ENCODE results near the gene RAB44.
"Not testable (repeated sequence)": the region's sequence is repeated elsewhere in the genome, so short reads cannot be mapped to it uniquely, and the experiment has no call there.

Gene RAB44

DNA sequence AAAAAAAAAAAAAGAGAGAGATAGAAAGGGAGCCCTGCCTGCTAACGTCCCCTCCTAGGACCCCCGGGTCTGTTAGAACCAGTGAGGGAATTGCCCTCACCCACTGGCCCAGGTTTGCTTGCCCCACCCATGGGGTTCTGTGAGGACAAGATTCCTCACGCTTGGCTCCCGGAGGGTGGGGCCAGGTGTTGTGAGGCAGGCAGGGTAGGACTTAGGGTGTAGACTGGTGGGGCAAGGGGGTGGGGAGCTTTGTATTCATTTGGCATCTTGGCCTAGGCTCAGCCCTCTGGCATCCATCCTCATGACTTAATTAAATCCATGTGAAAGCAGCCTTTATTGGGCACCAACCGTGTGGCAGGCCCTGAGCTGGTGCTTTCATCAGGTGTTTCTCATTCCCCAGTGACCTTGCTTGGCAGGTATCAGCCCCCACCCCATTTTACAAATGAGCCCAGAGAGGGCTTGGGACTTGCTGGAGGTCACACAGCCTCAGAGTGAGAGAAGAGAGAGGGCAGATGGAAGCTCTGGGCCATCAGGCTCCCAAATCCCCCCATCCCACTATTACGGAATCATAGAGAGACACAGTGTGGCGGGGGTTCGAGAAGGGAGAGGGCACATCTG, 19.0 kb downstream of the RAB44 start:
- DNase-seq, result no peak

DNA sequence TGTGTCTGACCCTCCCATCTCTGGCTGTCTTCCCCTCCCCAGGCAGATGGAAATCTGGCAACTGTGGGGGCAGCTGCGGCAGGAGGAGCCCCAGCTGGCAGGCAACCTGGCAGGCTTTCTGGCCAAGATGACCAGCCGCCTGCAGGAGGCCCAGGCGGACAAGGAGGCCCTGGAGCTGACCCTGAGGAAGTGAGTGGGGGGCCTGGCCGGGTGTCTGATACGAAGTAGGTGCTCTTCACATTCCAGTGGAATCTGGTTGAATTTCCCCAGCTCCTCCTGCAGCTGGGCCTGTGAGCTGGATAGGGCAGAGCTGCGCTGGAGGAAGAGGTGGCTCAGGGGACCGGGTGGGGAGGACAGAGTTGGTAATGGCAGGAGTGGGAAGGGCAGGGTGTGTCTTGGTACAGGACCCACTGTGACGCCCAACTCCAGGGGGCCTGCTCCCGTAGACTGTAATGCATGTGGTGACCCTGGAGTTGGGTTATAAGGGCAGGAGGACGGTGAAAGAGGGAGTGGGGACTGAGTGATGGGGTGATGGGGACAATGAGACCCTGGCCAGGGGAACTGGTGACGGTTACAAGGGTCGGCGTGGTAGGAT, 19.7 kb downstream of the RAB44 start:
- DNase-seq, result no peak

DNA sequence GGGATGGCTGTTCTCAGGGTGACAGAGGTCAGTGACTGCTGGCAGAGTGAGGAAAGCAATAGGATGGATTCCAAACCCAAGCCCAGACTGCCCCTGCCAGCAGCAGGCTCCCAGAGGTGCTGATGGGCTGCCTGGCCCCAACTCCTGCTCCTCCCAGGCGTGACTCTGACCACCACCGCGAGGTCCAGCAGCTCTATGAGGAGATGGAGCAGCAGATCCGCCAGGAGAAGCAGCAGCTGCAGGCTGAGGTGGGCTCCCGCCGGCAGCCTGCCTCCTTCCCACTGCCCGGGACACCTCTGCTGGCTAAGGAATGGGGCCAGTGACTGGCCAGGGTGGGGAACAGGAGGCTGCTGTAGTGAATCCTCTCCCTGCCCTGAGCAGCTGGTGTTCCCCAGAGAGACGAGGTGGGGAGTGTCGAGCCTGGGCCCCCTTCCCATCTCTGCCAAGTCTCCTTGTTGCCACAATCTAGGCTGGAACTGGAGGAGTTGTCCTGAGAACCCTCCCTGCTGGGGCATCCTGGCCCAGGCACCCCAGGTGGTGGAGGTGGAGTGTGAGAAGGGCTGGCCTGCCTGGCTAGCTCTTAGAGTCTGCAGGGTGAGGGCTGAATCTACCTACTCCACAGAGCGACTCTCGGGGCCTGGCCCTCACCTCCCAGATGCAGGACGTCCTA, 20.4 kb downstream of the RAB44 start:
- no peak for DNase-seq

DNA sequence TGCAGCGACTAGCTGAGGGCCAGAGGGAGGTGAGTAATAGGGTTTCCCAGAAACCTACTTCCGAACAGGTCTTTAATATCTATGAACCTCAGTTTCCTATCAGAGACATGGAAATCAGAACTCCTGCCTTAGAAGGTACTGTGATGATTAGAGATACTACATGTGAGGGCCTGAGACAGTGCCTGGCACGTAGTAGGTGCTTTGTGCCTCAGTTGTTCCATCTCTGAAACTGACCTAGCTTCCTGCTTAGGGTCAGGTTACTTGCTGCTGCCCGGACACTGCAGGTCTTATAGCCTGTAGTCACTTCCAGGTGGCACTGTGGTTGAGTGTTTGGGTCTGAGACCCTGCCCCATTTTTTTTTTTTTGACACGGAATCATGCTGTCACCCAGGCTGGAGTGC, 20.9 kb downstream of the RAB44 start:
- DNase-seq, result no peak

DNA sequence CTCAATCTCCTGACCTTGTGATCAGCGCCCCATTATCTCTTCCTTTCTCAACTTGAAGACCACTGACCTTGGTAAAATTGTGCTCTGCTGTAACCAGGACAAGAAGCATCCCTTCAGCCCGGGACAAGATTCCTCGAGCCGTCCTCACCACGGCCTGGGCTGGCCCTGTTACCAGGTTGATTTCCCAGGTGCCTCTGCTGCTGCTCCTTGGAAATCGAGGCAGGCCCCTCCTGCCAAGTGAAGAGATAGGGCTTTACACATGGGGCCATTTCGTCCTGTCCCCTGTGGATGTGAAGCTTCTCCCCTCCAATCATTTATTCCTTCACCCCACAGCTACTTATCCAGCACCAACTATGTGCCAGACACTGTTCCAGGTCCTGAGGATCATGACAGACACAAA, 21.5 kb downstream of the RAB44 start:
- DNase-seq, result no peak

DNA sequence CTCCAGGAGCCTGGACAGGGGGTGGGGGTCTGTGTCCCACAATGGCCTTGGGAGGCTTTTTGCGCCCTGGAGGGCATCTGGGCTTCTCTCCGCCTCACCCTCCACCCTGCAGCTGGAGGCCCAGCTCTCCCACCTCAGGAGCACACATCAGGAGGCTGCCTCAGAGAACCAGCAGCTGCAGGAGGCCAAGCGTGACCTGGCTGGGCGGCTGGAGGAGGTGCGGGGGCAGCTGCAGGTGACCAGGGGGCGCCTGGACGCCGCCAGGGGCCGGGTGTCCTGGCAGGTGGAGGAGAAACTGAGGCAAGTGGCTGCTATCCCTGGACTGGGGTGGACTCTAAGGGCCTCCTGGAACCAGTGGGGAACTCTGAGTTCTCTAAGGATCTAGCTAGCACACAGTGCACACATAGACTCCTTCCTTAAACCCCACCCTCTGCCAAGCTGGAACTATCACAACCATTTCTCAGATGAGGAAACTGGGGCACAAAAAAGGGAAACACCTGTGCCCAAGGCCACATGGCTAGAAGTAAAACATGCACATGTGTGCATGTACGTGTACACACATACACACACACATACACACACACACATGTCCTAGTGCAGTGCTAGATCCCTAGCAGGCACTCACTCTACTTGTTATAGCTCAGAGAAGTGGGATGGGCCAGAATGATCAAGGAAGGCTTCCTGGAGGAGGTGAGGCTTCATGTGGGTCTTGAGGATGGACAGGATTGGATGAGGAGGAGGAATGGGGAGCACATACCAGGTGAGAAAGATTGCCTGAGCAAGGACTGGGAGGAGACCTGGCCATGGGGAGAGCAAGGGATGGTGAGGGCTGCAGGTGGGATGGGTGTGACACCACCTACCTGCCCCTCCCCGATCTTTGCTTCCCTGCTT, 22.9 kb downstream of the RAB44 start:
- no peak for DNase-seq

DNA sequence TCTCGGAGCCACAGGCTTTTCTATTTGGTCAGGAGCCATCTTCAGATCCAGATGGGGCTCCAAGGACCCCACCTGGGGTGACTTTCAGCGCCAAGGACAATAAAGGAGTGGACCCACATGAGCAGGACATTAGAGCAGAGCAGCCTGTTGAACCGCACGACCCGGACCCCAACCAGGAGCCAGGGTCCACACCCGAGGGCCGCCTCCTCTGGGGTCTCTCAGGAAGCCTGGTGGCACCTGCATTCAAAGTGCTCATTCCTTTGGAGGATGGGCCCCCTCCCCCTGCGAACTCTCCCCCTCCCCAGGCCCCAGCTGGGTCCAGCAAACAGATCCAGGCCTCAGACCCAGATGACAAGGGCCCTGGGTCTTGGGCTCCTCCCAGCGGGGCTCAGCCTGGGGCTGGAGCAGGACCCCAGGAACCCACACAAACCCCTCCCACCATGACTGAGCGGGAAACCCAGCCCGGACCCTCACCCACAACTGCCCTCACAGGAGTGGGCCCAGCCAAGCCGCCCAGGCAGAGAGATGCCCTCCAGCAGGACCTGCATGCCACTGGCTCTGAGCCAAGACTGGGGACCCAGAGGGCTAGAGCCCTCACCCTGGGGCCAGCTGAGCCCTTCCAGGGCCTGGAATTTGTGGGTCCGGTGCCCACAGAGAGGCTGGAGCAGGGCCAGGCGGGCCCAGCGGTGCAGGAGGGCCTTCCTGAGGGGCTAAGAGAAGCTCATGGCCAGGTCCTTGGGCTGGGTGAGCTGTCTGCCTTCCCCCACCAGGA, 23.9 kb downstream of the RAB44 start:
- no peak for DNase-seq

DNA sequence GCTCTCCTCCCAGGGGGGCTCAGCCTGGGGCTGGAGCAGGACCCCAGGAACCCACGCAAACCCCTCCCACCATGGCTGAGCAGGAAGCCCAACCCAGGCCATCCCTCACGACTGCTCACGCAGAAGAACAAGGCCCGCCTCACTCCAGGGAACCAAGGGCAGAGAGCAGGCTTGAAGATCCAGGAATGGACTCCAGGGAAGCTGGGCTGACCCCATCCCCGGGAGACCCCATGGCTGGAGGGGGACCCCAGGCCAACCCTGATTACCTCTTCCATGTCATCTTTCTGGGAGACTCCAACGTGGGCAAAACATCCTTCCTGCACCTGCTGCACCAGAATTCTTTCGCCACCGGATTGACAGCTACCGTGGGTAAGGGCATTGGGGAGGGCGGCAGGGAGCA, 24.7 kb downstream of the RAB44 start:
- no peak for DNase-seq

DNA sequence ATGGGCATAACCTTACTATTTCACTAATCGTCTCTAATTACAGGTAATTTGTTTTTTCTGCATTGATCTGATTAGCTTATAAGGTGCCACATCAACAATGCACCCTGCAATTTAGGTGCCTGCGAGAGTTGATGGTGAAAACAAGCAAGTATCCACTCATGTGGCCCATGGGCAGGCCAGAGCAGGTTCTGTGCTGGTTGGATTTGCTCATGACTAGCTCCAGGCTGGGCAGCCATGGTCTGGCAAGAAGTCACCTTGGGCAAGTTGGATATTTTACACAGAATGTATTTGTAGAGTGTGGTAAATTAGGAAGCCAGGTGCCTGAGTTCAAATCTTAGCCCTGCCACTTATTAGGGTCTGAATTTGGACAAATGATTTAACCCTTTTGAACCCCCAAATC, 25.3 kb downstream of the RAB44 start:
- DNase-seq, result no peak

DNA sequence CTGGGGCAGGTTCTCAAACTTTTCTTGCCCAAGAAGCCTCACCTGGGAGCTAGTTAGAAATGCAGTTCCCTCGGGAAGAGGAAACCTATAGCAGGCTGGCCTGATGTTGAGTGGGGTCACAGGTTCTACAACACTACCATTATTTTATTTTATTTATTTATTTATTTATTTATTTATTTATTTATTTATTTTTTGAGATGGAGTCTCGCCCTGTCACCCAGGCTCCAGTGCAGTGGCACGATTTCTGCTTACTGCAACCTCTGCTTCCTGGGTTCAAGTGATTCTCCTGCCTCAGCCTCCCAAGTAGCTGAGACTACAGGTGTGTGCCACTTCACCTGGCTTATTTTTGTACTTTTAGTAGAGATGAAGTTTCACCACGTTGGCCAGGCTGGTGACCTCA, 26.4 kb downstream of the RAB44 start:
- DNase-seq, result not testable (repeated sequence)

DNA sequence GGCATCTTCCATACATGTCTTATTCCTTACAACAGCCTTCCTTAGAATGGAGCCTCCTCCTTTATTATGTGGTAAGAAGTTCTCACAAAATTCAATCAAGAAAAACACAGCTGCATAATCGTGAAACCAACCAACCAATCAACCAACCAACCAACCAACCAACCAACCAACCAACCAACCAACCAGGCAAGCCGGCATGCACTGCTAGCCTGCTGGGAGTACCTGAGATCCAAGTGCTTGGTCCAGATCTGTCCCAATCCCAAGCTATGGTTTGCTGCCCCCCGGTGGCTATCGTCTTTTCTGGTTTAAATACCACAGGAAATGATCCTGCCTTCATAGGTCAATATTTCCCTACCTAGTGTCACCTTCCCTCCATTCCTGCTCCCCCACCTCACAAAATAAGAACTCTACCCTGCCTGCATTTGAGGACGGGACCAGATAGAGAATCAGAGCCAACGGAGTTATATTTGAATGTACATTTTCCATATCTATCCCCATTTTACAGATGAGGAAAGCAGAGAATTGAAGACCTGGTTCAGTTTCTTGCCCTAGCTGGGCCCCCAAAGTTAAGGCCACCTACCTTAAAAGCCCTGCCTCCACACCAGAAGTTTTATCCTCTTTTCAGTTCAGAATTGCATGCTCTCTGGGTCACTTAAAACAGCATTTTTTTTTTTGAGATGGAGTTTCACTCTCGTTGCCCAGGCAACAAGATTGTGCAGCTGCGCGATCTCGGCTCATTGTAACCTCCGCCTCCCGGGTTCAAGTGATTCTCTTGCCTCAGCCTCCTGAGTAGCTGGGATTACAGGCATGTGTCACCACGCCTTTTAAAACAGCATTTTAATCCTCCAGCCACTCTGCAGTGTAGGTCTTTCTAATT, 27.1 kb downstream of the RAB44 start:
- DNase-seq, result peak; percentile 30 to 35

DNA sequence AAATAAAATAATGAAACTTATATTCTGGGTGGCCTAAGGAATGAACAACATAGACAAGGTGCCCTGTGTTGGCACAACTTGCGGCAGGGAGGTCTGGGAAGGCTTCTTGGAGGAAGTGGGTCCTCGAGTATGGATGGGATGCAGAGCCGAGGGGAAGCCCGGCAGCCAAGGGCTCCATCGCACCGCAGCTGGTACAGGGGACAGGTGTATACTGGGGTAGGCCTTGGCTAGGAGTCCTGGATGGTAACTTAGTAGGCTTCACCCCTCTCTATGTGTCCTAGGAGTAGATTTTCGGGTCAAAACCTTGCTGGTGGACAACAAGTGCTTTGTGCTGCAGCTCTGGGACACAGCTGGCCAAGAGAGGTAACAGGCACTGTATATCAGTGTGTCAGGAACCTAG, 28.0 kb downstream of the RAB44 start:
- no peak for DNase-seq

DNA sequence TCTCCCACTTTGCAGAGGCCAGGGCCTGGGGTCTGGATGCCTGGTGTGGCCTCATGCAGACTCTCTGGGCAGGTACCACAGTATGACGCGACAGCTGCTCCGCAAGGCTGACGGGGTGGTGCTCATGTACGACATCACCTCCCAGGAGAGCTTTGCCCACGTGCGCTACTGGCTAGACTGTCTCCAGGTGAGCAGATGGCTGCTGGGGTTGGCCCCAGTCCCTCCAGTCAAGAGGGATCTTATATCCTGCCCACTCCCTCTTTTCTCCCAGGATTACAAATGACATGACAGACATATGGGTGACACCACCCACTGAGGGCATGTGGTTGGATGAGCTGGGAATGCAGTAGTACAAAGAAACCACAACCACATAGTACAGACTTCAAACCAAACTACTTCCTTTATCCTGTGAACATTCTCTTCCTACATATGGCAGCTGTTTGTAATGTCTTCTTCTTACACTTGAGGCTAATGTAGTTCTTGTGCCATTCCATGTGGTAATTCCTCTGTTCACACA, 29.9 kb downstream of the RAB44 start:
- DNase-seq, result peak in 1 of 2 donors; percentile 9

DNA sequence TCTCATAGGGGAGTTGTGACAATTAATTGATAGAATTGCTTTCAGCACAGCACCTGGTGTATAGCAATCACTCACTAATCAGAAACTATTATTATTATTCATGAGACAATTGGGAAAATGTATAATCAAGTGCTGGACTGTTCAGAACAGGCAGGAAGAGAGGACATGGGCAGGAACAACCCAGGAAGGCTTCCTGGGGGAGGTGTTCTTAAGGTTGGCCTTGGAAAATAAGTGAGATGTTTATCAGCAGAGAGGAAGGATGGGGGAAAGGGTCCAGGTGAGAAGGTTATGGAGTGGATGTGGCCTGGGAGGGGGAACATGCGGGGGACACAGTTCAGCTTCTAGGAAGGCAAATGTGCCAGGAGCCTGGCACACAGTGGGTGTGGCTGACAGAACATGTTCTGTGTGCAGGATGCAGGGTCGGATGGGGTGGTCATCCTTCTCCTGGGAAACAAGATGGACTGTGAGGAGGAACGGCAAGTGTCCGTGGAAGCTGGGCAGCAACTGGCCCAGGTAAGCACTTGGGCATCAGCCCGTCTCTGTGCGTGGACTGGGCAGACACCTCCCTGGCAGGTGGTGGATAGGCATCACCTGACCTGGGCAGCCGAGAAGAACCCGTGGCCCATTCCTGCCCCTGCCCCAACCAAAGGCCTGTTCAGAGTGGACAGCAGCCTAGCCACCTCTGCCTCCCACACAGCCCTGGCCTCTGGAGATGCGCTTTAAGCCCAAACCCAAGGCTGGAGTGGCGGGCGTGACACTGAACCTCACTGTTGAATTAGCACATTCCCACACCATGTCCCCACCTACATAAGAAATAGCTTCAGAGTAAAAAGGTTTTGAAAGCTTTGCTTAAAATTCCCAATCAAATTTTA, 30.9 kb downstream of the RAB44 start:
- DNase-seq, result no peak

DNA sequence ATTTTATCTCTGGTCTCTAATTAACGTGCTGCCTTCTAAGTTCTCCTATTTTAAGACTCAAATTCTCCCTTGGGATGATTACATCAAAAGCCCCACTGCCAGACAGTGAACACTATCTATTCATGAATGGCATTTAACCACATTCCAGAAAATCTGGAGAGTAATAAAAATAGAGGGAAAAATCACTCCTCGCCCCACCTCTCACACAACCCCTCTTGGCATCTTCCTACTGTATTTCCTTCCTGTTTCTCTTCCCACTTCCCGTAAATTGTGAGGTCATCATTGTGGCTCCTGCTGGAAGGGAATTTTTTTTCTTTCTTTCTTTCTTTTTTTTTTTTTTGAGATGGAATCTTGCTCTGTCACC, 31.5 kb downstream of the RAB44 start:
- DNase-seq, result no peak

DNA sequence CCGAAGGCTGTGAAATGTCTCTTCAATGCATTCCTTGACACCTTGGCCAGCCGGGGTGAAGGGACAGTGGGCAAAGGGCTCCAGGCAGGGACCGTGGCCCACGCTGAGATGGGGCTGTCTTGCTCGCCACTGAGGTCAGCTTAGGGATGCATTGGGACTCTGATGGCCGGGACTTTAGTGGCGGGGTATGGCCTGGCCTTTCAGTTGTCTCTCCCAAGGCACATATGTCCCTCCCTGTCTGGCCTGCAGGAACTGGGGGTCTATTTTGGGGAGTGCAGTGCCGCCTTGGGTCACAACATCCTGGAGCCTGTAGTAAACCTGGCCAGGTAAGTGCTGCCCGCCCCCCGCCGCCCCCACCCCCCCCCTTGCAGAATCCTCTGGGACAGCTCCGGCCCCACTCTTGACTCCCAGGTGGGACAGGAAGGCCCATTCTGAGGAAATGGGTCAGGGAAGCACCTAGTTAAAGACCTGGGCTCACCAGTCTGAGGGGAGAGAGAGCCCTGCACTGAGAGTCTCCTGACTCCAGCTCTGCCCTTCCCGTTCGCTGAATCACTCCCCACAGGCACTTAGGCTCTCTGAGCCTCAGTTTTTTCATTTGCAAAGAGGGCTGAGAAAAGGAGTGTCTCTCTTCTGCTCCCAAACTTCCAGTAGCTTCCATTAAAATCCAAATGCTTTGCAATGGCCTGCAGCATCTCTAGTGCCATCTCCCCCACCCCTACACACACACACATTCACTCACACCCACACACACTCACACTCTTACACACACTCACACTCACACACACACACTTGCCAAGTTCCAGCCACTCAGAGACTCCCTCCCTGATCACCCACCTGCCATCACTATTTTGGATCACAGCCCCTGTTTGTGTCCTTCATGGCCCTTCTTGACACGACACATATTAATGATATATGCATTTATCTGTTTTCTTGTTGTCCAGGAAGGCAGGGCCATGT, 33.1 kb downstream of the RAB44 start:
- no peak for DNase-seq

DNA sequence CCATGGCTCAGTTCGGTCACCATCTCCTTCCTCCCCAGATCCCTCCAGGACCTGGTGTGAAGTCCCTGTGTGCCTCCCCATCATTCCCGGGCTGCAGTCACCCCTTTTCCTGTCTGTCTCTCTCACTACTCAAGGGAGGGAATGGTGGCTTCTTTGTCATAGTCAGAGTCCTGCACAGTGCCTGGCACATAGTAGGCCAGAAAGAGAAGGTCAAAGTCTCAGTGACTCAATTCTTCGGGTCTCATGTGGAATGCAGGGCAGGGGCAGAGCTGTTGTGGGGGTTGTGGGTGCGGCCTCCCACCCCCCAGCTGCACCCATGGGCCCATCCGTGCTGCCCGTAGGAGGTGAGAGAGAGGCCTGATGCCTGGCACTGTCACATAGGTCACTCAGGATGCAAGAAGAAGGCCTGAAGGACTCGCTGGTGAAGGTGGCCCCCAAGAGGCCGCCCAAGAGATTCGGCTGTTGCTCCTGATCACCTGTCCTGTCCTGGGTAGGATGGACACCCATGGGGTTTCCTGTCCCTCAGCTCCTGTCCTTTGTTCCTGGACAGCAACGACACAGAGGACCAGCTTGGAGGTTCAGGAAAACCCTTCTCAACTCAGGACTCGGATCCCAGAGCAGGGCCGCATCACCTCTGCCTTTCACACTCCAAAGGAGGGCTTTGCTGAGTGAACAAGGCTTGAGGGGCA, 34.1 kb downstream of the RAB44 start:
- DNase-seq, result no peak

DNA sequence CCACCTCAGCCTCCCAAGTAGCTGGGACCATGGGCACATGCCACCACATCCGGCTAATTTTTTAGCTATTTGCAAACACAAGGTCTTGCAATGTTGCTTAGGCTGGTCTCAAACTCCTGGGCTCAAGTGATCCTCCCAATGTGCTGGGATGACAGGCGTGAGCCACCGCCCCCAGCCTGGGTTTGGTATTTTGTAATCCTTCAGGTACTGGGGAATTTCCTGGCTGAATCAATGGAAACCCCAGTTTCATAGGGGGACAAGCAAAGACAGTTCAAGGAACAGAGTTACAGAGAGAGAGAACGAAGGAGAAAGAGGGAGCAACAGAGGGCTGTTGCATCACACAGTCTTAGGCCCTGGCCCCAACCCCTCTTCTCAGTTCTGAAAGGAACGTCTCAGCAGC, 35.7 kb downstream of the RAB44 start:
- no peak for DNase-seq

Data from CD4-positive, alpha-beta T cell treated with Interleukin-1 beta for 1 hour (primary cell).